HG02943 (cell line): ENCODE data around the gene LCMT1.
"Not testable (repeated sequence)": the region's sequence is repeated elsewhere in the genome, so short reads cannot be mapped to it uniquely, and the experiment has no call there.

ENCODE experiments used
- ATAC-seq: cut with Tn5 transposase; IDR thresholded peaks from one replicate; pipeline ENCODE4 v1.9.1; 2021; ENCODE audit warnings: mild to moderate bottlenecking, low read depth, moderate library complexity; ENCODE audit not compliant: unreplicated experiment

The LCMT1 gene

GRCh38 chr16:25093208-25094061, 18.1 kb upstream of the LCMT1 start:
- no peak for ATAC-seq

DNA sequence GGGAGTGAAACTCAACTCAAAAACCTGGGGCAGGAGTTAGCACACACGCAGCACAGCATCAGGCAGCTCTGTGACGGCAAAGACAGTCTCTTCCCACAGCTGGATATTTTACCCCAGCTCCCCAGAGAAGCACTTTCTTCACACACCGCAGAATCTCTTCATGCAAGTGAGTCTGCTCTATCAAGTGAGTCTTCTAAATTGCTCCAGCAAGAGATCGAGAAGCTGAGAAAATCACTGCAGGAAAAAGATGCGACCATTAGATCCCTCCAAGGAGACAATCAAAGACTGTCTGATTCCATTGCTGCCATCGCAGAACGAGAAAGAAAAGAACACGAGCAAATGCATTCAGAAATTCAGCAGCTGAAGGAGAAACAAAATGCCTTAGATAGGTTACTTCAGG, 16.9 kb upstream of the LCMT1 start:
- no peak for ATAC-seq

DNA sequence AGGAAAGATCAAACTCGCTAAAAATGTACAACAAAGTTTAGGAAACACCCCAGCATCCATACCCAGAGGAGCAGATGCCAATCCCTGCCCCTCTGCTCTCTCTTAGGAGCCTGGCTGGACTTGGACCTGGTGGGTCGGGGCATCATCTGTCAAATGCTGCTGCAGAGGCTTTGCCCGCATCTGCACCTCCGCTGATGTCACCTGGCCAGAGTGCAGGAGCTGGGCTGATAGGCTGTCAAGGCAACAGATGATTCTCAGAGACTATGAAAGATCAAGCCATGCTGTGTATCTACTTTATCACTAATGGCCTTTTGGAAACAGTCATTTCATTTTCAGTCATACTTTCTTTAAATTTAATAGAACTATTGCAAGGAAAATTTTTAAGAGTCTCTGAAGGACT, 15.9 kb upstream of the LCMT1 start:
- ATAC-seq = no peak

DNA sequence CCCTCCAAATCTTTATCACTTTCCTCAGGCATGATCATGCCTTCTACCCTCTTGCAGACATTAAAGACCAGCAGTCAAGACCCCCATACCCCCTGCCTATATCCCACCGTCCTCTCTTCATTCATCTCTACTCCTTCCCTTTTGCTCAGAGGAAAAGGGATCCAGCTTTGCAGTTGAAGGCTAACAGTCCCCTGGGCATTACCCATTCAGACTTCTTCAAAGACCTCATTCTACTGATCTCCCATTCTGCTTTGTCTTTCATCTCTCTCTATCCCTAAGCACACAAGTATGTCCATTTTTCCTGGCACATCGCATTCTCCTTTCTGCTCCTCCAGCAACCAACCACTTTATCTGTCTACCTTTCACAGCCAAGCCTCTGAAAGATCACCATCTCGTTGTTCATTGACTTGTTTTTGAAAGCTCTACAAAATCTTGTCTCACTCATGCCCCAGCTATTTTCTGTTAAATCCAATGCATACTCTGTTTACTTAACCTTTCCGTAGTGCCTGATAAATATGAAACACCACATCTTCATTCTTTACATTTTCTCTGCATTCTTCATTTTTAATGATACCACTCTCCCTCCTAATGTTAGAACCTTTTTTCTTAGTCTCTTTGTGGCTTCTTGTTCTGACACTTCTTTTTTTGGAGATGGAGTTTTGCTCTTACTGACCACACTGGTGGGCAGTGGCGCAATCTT, 14.1 kb upstream of the LCMT1 start:
- no peak for ATAC-seq

DNA sequence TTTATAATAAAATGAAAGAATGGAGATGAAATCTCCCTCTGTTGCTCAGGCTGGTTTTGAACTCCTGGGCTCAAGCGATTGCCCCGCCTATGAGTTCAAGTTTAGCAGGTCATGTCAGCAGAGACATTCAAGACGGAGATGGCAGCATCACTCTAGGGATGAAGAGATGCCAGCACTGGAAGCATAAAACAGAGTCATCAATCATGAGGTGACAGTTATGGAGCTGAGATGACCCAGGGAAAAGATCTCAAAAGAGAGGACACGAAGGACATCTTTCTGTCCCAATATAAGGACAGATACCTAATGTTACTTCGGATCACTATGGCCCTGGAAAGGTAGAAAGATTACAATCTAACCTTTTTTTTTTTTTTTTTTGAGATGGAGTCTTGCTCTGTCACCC, 11.0 kb upstream of the LCMT1 start:
- ATAC-seq = no peak

DNA sequence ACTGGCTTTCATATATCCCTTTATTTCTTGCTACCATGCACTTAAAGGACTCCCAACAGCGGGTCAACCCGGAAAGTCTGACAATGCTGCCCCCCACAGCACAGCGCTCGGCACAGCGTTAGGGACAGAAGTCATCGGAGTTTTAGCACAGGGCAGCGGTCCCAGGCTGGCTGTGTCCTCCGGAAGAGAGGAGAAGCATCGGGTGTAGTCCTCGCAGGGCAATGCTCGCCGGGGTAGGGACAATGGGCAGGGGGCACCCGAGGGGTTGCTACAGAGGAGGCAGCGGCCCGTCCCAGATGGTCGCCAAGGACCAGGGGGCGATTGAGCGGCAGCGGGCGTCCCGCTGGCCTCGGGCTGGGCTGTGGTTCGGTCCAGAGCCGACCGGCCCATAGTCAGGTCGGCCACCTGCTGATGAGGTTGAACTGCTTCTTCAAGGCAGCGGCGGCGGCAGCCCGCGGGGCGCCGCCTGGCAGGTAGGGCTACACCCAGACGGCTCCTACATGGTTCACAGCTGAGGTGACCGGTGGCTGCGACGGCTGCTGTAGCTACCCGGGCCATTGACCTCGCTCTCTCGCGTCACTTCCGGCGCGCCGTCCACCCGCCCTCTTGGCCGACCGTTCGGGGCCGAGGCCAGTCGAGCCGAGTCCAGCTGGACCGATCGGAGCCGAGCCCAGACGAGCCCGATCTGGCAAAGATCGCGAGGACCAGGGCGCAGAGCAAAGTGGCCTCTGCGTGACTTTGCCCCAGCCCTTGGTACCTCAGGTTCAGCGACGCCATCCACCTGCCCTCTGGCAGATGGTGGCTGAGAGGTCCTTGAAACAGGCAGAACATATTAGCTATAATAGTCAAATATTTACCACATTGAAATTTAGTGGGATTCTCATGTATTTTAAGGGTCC, 4.7 kb upstream of the LCMT1 start:
- peak; percentile 40 for ATAC-seq

- no peak for ATAC-seq
Observed at GRCh38 chr16:25107466-25107792, 4.1 kb upstream of the LCMT1 start.

DNA sequence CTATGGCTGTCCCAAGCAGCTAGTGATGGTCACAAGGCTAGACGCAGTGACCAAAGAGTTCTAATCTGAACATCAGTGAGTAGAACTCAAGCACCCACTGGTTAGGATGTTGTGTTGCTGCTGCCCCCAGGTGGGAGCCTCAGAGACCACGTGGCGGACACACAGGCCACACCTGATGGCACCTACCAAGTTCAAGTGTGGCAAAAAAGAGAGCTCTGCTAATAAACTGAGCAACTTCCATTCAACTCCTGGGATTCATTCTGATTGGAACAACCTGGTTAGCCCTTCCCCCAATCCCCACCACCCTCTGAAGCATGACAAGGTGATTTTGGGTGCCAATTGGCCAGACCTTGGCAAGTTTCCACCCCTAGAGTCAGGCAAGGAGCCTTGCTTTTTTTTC, 3.5 kb upstream of the LCMT1 start:
- ATAC-seq = no peak

GRCh38 chr16:25109643-25110042, 1.9 kb upstream of the LCMT1 start:
- no peak for ATAC-seq

GRCh38 chr16:25110387-25110947, 1.1 kb upstream of the LCMT1 start:
- ATAC-seq = no peak

GRCh38 chr16:25114121-25114520, 2.6 kb downstream of the LCMT1 start:
- no peak for ATAC-seq

- no peak for ATAC-seq
Observed at GRCh38 chr16:25118851-25119578, 7.5 kb downstream of the LCMT1 start.

DNA sequence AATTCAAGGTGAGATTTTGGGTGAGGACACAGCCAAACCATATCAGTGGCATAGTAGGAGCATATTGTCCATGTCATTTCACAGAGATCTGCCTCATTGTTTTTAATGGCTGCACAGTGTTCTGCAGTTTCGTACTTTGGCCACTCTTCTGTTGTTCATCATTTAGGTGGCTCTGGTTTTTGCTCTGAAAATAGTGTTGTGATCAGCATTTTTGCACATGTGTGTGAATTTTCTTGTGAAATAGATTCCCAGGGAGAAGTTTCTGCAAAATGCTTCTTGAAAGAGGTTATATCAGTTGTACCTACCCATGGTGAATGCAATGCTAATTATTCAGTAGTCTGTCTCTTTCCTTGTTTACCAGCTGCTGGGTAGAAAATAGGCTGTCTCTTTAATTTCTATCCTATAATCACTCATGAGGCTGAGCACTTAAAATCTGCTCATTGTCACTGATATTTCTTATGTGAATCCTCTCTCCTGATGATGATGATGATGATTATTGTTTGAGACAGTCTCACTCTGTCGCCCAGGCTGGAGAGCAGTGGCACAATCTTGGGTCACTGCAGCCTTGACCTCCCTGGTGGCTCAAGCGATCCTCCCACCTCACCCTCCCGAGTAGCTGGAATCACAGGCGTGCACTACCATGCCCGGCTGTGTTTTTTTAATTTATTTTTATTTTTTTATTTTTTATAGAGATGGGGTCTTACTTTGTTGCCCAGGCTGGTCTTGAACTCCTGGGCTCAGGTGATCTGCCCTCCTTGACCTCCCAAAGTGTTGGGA, 10.5 kb downstream of the LCMT1 start:
- no peak for ATAC-seq

DNA sequence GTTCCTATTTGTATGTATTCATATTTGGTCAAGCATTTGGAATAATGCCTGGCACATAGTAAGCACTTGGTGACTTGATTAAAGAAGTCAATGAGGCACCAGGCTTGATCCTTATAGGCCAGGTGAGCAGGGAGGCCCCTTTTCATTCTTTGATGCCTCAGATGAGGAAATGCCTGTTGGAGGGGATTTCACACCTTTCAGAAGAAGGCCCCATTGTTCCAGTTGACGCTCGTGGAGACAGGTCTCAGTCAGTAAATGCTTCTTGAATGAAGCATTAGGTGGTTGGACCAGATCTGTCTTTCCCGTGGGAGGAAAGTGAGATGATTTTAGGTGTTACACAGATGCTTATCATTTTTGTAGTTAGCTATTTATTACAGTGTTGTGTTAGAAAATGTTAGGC, 13.0 kb downstream of the LCMT1 start:
- no peak for ATAC-seq

DNA sequence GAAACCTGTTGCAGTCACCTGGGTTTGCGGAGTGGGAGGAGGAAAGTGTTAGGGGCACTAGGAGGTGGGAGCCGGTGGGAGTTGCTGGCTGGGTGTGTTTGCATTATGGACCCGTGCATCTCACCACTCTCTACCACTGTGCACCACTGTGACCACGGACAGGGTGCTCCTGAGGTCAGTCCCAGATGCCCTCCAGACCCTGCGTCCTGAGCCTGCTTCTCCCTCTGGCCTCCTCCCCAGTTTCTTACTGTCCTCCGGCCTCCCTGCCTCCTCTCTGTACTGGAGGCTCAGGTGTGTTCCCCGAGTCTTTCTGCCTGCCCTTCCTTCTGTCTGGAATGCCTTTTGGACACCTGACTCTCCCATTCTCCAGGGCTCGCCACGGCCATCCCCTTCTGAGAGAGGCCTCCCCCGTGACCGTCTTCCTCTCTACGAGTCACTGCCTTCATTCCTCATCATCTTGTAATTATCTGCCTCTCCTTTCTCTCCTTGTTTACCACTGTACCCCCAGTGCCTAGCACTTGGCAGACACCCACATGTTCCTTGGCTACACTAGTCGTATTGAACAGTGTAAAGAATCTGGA, 14.6 kb downstream of the LCMT1 start:
- not testable (repeated sequence) for ATAC-seq

DNA sequence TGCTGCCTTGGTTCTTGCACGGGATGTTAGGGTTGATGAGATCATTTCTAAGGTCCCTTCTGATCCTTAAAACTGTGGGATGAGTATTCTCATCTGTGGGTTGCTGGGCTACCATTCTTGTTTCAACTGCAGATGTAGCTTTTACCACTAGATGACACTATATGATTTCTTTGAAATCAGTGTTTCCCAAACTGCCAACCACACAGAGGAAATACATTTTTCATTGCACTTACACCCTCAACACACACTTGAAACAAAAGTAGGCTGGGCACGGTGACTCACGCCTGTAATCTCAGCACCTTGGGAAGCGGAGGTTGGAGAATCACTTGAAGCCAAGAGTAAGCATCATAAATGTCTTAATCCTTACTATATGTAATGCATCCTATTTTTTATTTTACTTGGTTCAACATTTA, 15.3 kb downstream of the LCMT1 start:
- ATAC-seq = no peak

GRCh38 chr16:25132751-25133150, 21.2 kb downstream of the LCMT1 start:
- not testable (repeated sequence) for ATAC-seq

- no peak for ATAC-seq
Observed at GRCh38 chr16:25134166-25134700, 22.7 kb downstream of the LCMT1 start.
